LNCaP clone FGC (cell line): ENCODE measurements around the gene ADGRB3.
"Not testable (repeated sequence)": the region's sequence is repeated elsewhere in the genome, so short reads cannot be mapped to it uniquely, and the experiment has no call there.

Experiments
- DNase-seq: peaks from one replicate; pipeline ENCODE4 v3.0.0-alpha.2; 2011; ENCODE audit warnings: low read depth
- H3K4me3 ChIP-seq: 2 replicates; pipeline ENCODE4 v1.5.1; 2011; ENCODE audit warnings: mild to moderate bottlenecking, low read depth, low read length, control low read depth
- TF ChIP-seq, protein P1 (sequence below): IDR thresholded peaks from 2 replicates; pipeline ENCODE4 v1.5.1; 2012; ENCODE audit warnings: mild to moderate bottlenecking; ENCODE audit not compliant: control insufficient read depth, insufficient read depth; ENCODE audit errors: extremely low read depth

The ADGRB3 gene

DNA sequence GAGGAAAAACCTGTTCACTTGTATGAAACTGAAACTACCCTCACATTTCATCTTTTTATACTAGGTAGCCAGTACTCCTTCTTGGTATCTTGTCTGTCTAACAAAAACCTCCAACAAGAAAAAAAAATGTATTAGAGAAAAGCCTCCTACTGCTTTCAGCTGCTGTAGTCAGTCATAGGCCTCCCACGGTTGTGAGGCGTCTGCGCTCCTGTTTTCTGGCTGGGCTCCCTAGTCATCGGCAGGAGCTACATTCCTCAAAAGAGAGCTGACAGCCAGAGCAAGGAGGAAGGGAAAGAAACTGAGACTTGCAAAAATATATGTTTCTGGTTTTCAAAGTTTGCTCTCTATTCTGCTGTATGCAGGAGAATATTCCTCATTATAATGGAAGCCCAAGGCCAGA is 644.7 kb downstream of the ADGRB3 start:
- DNase-seq, result no peak
- TF ChIP-seq, protein P1, sequence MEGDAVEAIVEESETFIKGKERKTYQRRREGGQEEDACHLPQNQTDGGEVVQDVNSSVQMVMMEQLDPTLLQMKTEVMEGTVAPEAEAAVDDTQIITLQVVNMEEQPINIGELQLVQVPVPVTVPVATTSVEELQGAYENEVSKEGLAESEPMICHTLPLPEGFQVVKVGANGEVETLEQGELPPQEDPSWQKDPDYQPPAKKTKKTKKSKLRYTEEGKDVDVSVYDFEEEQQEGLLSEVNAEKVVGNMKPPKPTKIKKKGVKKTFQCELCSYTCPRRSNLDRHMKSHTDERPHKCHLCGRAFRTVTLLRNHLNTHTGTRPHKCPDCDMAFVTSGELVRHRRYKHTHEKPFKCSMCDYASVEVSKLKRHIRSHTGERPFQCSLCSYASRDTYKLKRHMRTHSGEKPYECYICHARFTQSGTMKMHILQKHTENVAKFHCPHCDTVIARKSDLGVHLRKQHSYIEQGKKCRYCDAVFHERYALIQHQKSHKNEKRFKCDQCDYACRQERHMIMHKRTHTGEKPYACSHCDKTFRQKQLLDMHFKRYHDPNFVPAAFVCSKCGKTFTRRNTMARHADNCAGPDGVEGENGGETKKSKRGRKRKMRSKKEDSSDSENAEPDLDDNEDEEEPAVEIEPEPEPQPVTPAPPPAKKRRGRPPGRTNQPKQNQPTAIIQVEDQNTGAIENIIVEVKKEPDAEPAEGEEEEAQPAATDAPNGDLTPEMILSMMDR, result no peak

DNA sequence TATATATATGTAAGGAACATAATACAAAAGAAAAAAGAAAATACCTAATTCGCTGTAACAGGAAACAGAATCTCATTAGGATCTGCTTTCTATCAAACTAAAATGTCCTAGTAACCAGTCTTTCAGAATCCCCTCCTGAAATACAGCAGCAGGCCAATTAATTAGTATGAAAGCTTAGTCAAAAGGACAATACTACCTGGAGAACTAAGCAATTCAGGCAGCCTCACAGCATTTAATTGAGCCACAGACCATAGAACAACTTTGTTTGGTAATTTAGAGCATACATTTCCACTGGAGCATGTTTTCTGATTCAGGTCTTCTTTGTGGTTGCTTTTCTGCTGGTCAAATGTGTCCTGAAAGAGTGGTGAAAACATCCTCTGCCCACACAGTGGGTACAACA is 645.8 kb downstream of the ADGRB3 start:
- no peak for DNase-seq
- TF ChIP-seq, protein P1, result no peak
- no peak overlapping the region for H3K4me3 ChIP-seq

More for the DNA sequence above, 644.7 kb downstream of the ADGRB3 start:
- H3K4me3 ChIP-seq, result no peak overlapping the region

DNA sequence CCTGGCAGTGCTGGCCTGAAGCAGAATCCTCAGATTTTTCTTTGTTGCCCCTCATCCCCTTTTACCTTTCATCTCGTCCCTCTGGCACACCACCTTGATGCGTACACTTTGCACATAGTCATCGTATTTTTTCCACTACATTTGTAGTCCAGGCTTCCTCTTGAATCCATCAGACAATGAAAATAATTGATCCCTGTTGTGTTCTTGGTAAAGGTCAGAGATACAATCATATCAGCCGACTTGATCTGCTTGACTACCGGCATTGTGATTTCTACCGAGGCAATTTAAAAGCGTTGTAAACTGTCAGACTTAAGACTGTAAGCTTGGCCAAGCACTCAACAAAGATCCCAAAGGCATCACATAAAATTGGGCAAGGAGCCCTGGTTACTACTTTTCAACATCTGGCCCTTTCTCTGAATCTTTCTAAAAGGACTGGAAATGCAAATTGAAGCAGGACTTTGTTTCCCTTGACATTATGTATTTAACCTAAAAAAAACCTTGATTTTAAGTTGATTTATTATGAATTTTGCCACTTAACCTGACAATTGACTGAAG is 649.2 kb downstream of the ADGRB3 start:
- no peak overlapping the region for H3K4me3 ChIP-seq
- TF ChIP-seq, protein P1, result no peak
- DNase-seq, result no peak

DNA sequence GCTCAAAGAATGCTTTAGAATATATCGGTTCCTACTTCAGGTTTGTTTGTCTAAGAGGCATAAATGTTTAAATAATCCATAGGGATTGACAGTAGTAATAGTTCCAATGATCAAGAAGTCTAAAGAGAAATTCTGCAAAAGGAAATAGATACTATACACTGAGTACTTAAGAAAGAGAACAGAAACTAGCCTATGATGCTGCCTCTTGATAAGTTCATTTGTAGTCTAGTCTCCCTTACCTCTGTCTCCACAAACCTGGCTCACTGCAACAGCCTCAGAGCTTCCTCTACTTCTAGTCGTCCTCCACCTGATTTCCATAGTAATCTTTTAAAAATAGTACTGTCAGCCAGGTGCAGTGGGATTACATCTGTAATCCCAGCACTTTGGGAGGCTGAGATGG is 650.0 kb downstream of the ADGRB3 start:
- H3K4me3 ChIP-seq, result no peak overlapping the region
- DNase-seq, result no peak
- TF ChIP-seq, protein P1, result no peak

DNA sequence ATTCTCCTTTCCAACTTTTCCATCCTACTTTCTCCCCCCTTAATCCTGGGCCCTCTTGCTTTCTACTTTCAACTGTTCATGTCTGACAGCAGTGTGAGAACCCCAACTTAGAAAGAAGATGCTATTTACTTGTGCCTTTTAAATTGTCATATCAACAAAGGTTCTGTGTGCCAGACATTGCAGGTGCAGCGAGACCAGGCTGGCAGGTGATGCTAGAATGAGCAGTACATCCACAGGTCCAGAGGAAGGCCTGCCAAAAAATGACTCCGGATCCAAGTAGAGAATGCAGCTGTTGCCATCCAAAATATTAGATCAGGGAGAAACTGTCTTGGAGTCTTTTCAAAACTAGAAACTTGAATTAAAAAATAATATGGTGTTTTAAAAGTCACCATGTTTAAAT is 651.2 kb downstream of the ADGRB3 start:
- no peak for DNase-seq
- TF ChIP-seq, protein P1, result no peak

DNA sequence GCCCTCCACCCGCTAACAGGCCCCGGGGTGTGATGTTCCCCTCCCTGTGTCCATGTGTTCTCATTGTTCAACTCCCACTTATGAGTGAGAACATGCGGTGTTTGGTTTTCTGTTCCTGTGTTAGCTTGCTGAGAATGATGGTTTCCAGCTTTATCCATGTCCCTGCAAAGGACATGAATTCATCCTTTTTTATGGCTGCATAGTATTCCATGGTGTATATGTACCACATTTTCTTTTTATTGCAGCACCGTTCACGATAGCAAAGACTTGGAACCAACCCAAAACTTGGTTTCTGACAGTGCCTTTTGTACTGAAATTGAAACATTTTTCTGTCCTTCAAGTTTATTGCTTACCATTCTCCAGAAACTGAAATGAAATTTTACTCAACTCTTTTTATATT is 653.1 kb downstream of the ADGRB3 start:
- H3K4me3 ChIP-seq, DNase-seq: not testable (repeated sequence)

More for the DNA sequence above, 651.2 kb downstream of the ADGRB3 start:
- H3K4me3 ChIP-seq, result no peak overlapping the region

DNA sequence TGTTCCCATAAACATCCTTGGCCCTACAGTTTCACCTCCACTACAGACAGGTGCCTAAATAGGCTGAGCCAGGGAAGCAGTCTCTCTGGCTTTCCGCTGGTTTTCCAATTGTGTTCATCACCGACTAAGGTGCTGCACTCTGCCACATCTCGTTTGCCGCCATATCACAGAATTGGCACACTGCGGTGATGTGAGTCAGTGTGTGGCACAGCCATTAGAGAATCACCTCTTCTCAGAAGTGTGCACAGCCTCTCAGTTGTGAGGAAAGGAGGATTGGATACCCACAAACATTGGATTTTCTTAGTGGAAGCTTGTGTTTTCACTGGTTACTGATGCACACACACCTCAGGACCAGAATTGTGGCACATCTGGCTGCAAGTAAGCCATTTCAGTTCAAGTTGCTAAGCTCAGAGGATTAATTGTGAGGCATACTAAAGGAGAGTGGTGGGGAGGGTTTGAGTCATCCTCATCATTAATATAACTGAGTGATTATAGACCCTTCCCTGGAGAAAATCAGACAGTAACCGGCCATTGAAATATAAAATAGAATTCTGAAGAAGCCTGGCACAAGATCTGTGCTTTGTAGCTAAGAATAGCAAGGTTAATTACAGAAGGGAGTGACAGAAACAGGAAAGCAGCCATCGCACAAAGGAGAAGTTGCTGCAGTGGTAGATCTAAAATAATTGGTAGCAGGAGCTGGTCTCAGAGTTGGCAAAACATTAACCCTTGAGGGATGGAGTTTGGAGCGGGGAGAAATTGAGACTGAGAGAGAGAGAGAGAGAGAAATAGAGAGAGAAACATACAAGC is 654.8 kb downstream of the ADGRB3 start:
- no peak overlapping the region for H3K4me3 ChIP-seq
- DNase-seq, result no peak
- TF ChIP-seq, protein P1, result no peak
